Tongue (tissue), 2 donors: ENCODE results near the gene MAMDC4. TPM values are rescaled to one million over a fixed set of nuclear protein-coding genes. Genes with fewer than 3 reads are reported as not detected.
A peak's percentile ranks its signal among the peaks of the same experiment; 100 is the strongest.
"Not testable (repeated sequence)": the region's sequence is repeated elsewhere in the genome, so short reads cannot be mapped to it uniquely, and the experiment has no call there.

Experiments used
- DNase-seq: peaks from one replicate; pipeline ENCODE4 v3.0.0-alpha.2; 2015
- total RNA-seq: library from RNA; depleted of rRNA; stranded (reverse); fragments of >200 nt; gene quantifications from one replicate; pipeline ENCODE4 v1.2.3, GENCODE V29; 2014

Gene MAMDC4
- total RNA-seq, 1 donor from 2014 or later: 3.8 TPM

GRCh38 chr9:136862849-136863622, 10.9 kb downstream of the MAMDC4 start:
- no peak for DNase-seq

GRCh38 chr9:136863623-136864273, 11.6 kb downstream of the MAMDC4 start:
- no peak for DNase-seq

GRCh38 chr9:136865041-136865767, 13.1 kb downstream of the MAMDC4 start:
- DNase-seq: no peak

GRCh38 chr9:136865768-136866103, 13.6 kb downstream of the MAMDC4 start:
- DNase-seq: no peak

- DNase-seq: not testable (repeated sequence)
Observed at GRCh38 chr9:136866898-136867421, 14.8 kb downstream of the MAMDC4 start.

GRCh38 chr9:136867480-136867879, 15.3 kb downstream of the MAMDC4 start:
- DNase-seq: no peak

GRCh38 chr9:136867917-136868316, 15.8 kb downstream of the MAMDC4 start:
- DNase-seq: no peak

GRCh38 chr9:136868644-136869043, 16.5 kb downstream of the MAMDC4 start:
- DNase-seq: no peak

- DNase-seq: not testable (repeated sequence)
Observed at GRCh38 chr9:136869611-136870010, 17.5 kb downstream of the MAMDC4 start.

GRCh38 chr9:136875155-136875554, 23.0 kb downstream of the MAMDC4 start:
- no peak for DNase-seq

- DNase-seq: no peak
Observed at GRCh38 chr9:136876476-136876875, 24.3 kb downstream of the MAMDC4 start.

- DNase-seq: no peak
Observed at GRCh38 chr9:136880651-136881050, 28.5 kb downstream of the MAMDC4 start.

GRCh38 chr9:136881691-136882108, 29.6 kb downstream of the MAMDC4 start:
- peak; percentile 40 for DNase-seq

GRCh38 chr9:136882109-136882946, 30.2 kb downstream of the MAMDC4 start:
- no peak for DNase-seq

GRCh38 chr9:136882947-136883283, 30.8 kb downstream of the MAMDC4 start:
- DNase-seq: not testable (repeated sequence)

GRCh38 chr9:136883670-136884069, 31.5 kb downstream of the MAMDC4 start:
- DNase-seq: not testable (repeated sequence)

GRCh38 chr9:136885950-136886578, 33.9 kb downstream of the MAMDC4 start, which contains the start of gene TRAF2:
Gene TRAF2 (plus strand): TSS chr9:136886516. CDS start chr9:136898741, 12,225 bp downstream.
- peak; percentile 98 for DNase-seq

- DNase-seq: peak; percentile 22
Observed at GRCh38 chr9:136886610-136887597, 34.8 kb downstream of the MAMDC4 start.

GRCh38 chr9:136888454-136888853, 36.3 kb downstream of the MAMDC4 start:
- no peak for DNase-seq

GRCh38 chr9:136889858-136890257, 37.7 kb downstream of the MAMDC4 start:
- DNase-seq: no peak
